Measurements from ENCODE around the gene DCAF5.
"Not testable (repeated sequence)": the region's sequence is repeated elsewhere in the genome, so short reads cannot be mapped to it uniquely, and the experiment has no call there.

Gene DCAF5

GRCh38 chr14:69077841-69078240 is 75.1 kb downstream of the DCAF5 start:
- H3K36me3 ChIP-seq (ENCODE audit: control insufficient read depth, insufficient read depth, low read length): peaks cover 37% of the 10 kb centered on the region
- H3K4me1 ChIP-seq (ENCODE audit: control insufficient read depth, insufficient read depth, low read length, poor library complexity, severe bottlenecking): no peaks in the 10 kb centered on the region
- no peak for DNase-seq
- H3K4me3 ChIP-seq (ENCODE audit: insufficient read depth, low read depth, low read length, poor library complexity, severe bottlenecking): no peak overlapping the region
- H3K27ac ChIP-seq (ENCODE audit: insufficient read depth, low read length, poor library complexity, severe bottlenecking): no peak overlapping the region
- H3K27me3 ChIP-seq (replicated peaks; ENCODE audit: control insufficient read depth, insufficient read depth, low read length, poor library complexity, severe bottlenecking): no peaks in the 10 kb centered on the region
- H3K9me3 ChIP-seq (ENCODE audit: control insufficient read depth, low read length): no peaks in the 10 kb centered on the region

GRCh38 chr14:69077185-69077584 is 75.7 kb downstream of the DCAF5 start:
- not testable (repeated sequence) for H3K4me1 ChIP-seq (ENCODE audit: control insufficient read depth, insufficient read depth, low read length, poor library complexity, severe bottlenecking); H3K4me3 ChIP-seq (ENCODE audit: insufficient read depth, low read depth, low read length, poor library complexity, severe bottlenecking); DNase-seq; H3K27me3 ChIP-seq (replicated peaks; ENCODE audit: control insufficient read depth, insufficient read depth, low read length, poor library complexity, severe bottlenecking); H3K27ac ChIP-seq (ENCODE audit: insufficient read depth, low read length, poor library complexity, severe bottlenecking); H3K9me3 ChIP-seq (ENCODE audit: control insufficient read depth, low read length)
- H3K36me3 ChIP-seq (ENCODE audit: control insufficient read depth, insufficient read depth, low read length): peaks cover 40% of the 10 kb centered on the region

- no peak overlapping the region for H3K27ac ChIP-seq (ENCODE audit: insufficient read depth, low read length, poor library complexity, severe bottlenecking)
- no peaks in the 10 kb centered on the region for H3K4me1 ChIP-seq (ENCODE audit: control insufficient read depth, insufficient read depth, low read length, poor library complexity, severe bottlenecking)
- H3K9me3 ChIP-seq (ENCODE audit: control insufficient read depth, low read length): no peaks in the 10 kb centered on the region
- H3K27me3 ChIP-seq (replicated peaks; ENCODE audit: control insufficient read depth, insufficient read depth, low read length, poor library complexity, severe bottlenecking): no peaks in the 10 kb centered on the region
- H3K36me3 ChIP-seq (ENCODE audit: control insufficient read depth, insufficient read depth, low read length): peaks cover 46% of the 10 kb centered on the region
- H3K4me3 ChIP-seq (ENCODE audit: insufficient read depth, low read depth, low read length, poor library complexity, severe bottlenecking): no peak overlapping the region
- no peak for DNase-seq
Observed at GRCh38 chr14:69076341-69076740, 76.6 kb downstream of the DCAF5 start.

GRCh38 chr14:69073915-69074314 is 79.0 kb downstream of the DCAF5 start:
- DNase-seq: no peak
- no peak overlapping the region for H3K4me3 ChIP-seq (ENCODE audit: insufficient read depth, low read depth, low read length, poor library complexity, severe bottlenecking)
- H3K27ac ChIP-seq (ENCODE audit: insufficient read depth, low read length, poor library complexity, severe bottlenecking): no peak overlapping the region
- no peaks in the 10 kb centered on the region for H3K27me3 ChIP-seq (replicated peaks; ENCODE audit: control insufficient read depth, insufficient read depth, low read length, poor library complexity, severe bottlenecking)
- no peaks in the 10 kb centered on the region for H3K9me3 ChIP-seq (ENCODE audit: control insufficient read depth, low read length)
- H3K4me1 ChIP-seq (ENCODE audit: control insufficient read depth, insufficient read depth, low read length, poor library complexity, severe bottlenecking): no peaks in the 10 kb centered on the region
- peaks cover 61% of the 10 kb centered on the region for H3K36me3 ChIP-seq (ENCODE audit: control insufficient read depth, insufficient read depth, low read length)

DNA sequence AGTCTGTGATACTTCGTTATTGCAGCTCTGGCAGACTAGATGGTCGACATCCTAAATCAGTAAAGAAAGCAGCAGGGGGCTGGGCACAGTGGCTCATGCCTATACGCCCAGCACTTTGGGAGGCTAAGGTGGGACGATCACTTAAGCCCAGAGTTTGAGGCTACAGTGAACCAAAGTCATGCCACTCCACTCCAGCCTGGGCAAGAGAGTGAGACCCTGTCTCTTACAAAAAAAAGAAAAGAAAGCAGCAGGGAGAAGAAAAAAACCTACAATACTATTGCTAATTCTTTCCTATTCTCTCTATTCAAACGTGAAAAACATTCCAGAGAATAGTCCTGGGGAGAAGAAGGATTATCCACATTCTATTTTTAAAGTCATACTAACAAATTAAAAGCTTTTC is 79.5 kb downstream of the DCAF5 start:
- no peaks in the 10 kb centered on the region for H3K4me1 ChIP-seq (ENCODE audit: control insufficient read depth, insufficient read depth, low read length, poor library complexity, severe bottlenecking)
- DNase-seq: no peak
- H3K27ac ChIP-seq (ENCODE audit: insufficient read depth, low read length, poor library complexity, severe bottlenecking): no peak overlapping the region
- H3K36me3 ChIP-seq (ENCODE audit: control insufficient read depth, insufficient read depth, low read length): peaks cover 60% of the 10 kb centered on the region
- no peak overlapping the region for H3K4me3 ChIP-seq (ENCODE audit: insufficient read depth, low read depth, low read length, poor library complexity, severe bottlenecking)
- no peaks in the 10 kb centered on the region for H3K9me3 ChIP-seq (ENCODE audit: control insufficient read depth, low read length)
- no peaks in the 10 kb centered on the region for H3K27me3 ChIP-seq (replicated peaks; ENCODE audit: control insufficient read depth, insufficient read depth, low read length, poor library complexity, severe bottlenecking)

DNA sequence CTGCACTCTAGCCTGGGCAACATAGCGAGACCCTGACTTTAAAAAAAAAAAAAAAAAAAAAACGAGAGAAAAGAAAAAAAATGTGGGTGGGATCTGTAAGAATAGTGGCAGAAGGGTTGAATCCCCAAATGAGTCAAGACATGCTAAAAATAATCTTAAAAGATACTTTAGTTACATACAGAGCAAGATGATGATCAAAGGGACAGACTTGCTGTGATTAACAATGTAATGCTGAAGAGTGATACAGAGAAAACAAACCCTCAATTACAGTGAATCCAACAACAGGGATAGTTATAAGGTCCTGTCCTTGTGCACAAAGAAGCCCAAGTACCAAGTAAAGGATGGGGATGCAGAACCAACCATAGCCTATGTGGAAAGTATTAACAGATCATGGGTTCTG is 80.3 kb downstream of the DCAF5 start:
- H3K27me3 ChIP-seq (replicated peaks; ENCODE audit: control insufficient read depth, insufficient read depth, low read length, poor library complexity, severe bottlenecking): no peaks in the 10 kb centered on the region
- no peak overlapping the region for H3K27ac ChIP-seq (ENCODE audit: insufficient read depth, low read length, poor library complexity, severe bottlenecking)
- H3K36me3 ChIP-seq (ENCODE audit: control insufficient read depth, insufficient read depth, low read length): peaks cover 67% of the 10 kb centered on the region
- no peak overlapping the region for H3K4me3 ChIP-seq (ENCODE audit: insufficient read depth, low read depth, low read length, poor library complexity, severe bottlenecking)
- H3K9me3 ChIP-seq (ENCODE audit: control insufficient read depth, low read length): no peaks in the 10 kb centered on the region
- no peaks in the 10 kb centered on the region for H3K4me1 ChIP-seq (ENCODE audit: control insufficient read depth, insufficient read depth, low read length, poor library complexity, severe bottlenecking)
- no peak for DNase-seq

GRCh38 chr14:69068744-69069421 is 84.0 kb downstream of the DCAF5 start:
- Histone ChIP-seq H3K4me1 (ENCODE audit: control insufficient read depth, insufficient read depth, low read length, poor library complexity, severe bottlenecking) (no peaks in the 10 kb centered on the region), H3K27me3 (replicated peaks; ENCODE audit: control insufficient read depth, insufficient read depth, low read length, poor library complexity, severe bottlenecking) (no peaks in the 10 kb centered on the region), H3K27ac (ENCODE audit: insufficient read depth, low read length, poor library complexity, severe bottlenecking) (no peak overlapping the region), H3K36me3 (ENCODE audit: control insufficient read depth, insufficient read depth, low read length) (peaks cover 65% of the 10 kb centered on the region), H3K4me3 (ENCODE audit: insufficient read depth, low read depth, low read length, poor library complexity, severe bottlenecking) (no peak overlapping the region), H3K9me3 (ENCODE audit: control insufficient read depth, low read length) (no peaks in the 10 kb centered on the region)
- no peak for DNase-seq

DNA sequence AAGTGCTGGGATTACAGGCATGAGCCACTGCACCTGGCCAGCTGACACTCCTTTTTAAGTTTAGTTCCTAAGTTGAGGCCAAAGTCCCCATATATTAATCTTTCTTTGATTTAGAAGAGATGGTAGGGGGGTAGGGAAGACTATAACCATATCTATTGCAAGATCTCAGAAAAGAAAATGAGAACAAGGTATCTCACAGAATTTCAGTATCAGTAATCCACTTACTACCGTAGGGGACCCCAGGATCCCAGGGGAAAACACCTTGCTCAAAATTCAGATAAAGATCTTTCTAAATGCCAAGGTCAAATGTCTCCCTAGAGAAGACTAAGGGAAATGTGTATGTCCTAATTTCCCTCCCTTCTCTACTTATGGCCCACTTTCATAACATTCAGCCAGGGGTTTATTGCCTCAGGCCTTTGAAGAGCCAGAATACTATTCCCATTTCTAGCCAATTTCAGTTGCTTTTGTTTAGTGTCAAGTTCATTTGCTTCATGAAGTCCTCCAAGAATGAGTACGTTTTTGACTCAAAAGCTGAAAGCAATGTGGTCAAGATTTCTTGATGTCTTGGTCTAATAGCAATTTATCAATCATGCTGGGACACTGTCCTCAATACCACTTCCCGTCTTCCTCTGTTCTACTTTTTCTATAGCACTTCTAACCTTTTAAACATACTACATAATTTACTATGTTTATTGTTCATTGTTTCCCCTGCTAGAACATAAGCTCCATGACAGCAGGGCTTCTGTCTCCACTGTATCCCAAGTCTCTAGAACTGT is 86.3 kb downstream of the DCAF5 start:
- Histone ChIP-seq H3K27me3 (replicated peaks; ENCODE audit: control insufficient read depth, insufficient read depth, low read length, poor library complexity, severe bottlenecking) (no peaks in the 10 kb centered on the region), H3K27ac (ENCODE audit: insufficient read depth, low read length, poor library complexity, severe bottlenecking) (no peak overlapping the region)

DNA sequence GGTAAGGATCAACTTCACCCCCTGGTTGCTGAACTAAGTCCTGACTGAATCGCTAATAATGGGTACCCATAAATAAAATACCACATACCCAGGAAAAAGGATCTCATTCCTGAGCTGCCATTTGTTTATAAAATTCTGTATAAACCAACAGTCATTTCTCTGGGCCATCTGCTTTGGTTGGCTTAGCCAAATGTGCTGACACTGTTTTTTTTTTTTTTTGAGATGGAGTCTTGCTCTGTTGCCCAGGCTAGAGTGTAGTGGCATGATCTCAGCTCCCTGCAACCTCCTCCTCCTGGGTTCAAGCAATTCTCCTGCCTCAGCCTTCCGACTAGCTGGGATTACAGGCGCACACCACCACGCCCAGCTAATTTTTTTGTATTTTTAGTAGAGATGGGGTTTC is 87.0 kb downstream of the DCAF5 start:
- not testable (repeated sequence) for H3K27ac ChIP-seq (ENCODE audit: insufficient read depth, low read length, poor library complexity, severe bottlenecking); H3K9me3 ChIP-seq (ENCODE audit: control insufficient read depth, low read length); DNase-seq; H3K27me3 ChIP-seq (replicated peaks; ENCODE audit: control insufficient read depth, insufficient read depth, low read length, poor library complexity, severe bottlenecking); H3K4me1 ChIP-seq (ENCODE audit: control insufficient read depth, insufficient read depth, low read length, poor library complexity, severe bottlenecking); H3K4me3 ChIP-seq (ENCODE audit: insufficient read depth, low read depth, low read length, poor library complexity, severe bottlenecking)
- H3K36me3 ChIP-seq (ENCODE audit: control insufficient read depth, insufficient read depth, low read length): peaks cover 52% of the 10 kb centered on the region

More for the DNA sequence above, 86.3 kb downstream of the DCAF5 start:
- DNase-seq: no peak
- H3K36me3 ChIP-seq (ENCODE audit: control insufficient read depth, insufficient read depth, low read length): peaks cover 51% of the 10 kb centered on the region
- no peaks in the 10 kb centered on the region for H3K9me3 ChIP-seq (ENCODE audit: control insufficient read depth, low read length)
- no peaks in the 10 kb centered on the region for H3K4me1 ChIP-seq (ENCODE audit: control insufficient read depth, insufficient read depth, low read length, poor library complexity, severe bottlenecking)
- no peak overlapping the region for H3K4me3 ChIP-seq (ENCODE audit: insufficient read depth, low read depth, low read length, poor library complexity, severe bottlenecking)

GRCh38 chr14:69064596-69064995 is 88.3 kb downstream of the DCAF5 start:
- Histone ChIP-seq H3K36me3 (ENCODE audit: control insufficient read depth, insufficient read depth, low read length) (peaks cover 45% of the 10 kb centered on the region), H3K27me3 (replicated peaks; ENCODE audit: control insufficient read depth, insufficient read depth, low read length, poor library complexity, severe bottlenecking) (no peaks in the 10 kb centered on the region), H3K4me3 (ENCODE audit: insufficient read depth, low read depth, low read length, poor library complexity, severe bottlenecking) (no peak overlapping the region), H3K4me1 (ENCODE audit: control insufficient read depth, insufficient read depth, low read length, poor library complexity, severe bottlenecking) (no peaks in the 10 kb centered on the region), H3K9me3 (ENCODE audit: control insufficient read depth, low read length) (no peaks in the 10 kb centered on the region), H3K27ac (ENCODE audit: insufficient read depth, low read length, poor library complexity, severe bottlenecking) (no peak overlapping the region)
- no peak for DNase-seq

Measured in effector memory CD4-positive, alpha-beta T cell (primary cell).